ENCODE results near the gene PROSER3. TPM values are rescaled to one million over a fixed set of nuclear protein-coding genes. Genes with fewer than 3 reads are reported as not detected.

The PROSER3 gene
- total RNA-seq, 4 donors from 2014 or later, result 3.7 to 9.7 (median 8.6) TPM

- DNase-seq, result no peak
- WGBS, 2 donors, result 66 to 93% methylated on average over 4 to 13 of the region's 45 CpGs
These were observed 26.7 kb downstream of the PROSER3 start for GRCh38 chr19:35784503-35785338.

GRCh38 chr19:35785339-35785627, 27.3 kb downstream of the PROSER3 start:
- Histone ChIP-seq H3K4me3 (no peak overlapping the region), H3K9me3 (no peaks in the 10 kb centered on the region), H3K27me3 (no peaks in the 10 kb centered on the region), H3K36me3 (peaks cover 0 to 53% (median 0%) of the 10 kb centered on the region in 3 donors), H3K27ac (no peak overlapping the region), H3K4me1 (no peaks in the 10 kb centered on the region)
- DNase-seq, result no peak
- intact Hi-C loops (cut with DNase I), result no loop called here
- 89% methylated on average over 8 of the region's 10 CpGs; no CpG with 5 or more reads in 1 of the 2 donors for WGBS, 2 donors
- no peak for TF ChIP-seq POLR2A (IDR thresholded peaks at IDR 0.05)
- TF ChIP-seq CTCF (IDR thresholded peaks at IDR 0.05), result no peak

More at GRCh38 chr19:35784503-35785338, 26.7 kb downstream of the PROSER3 start:
- H3K4me1 ChIP-seq, result no peaks in the 10 kb centered on the region
- H3K36me3 ChIP-seq, result peaks cover 0 to 59% (median 0%) of the 10 kb centered on the region in 3 donors
- no peak overlapping the region for H3K4me3 ChIP-seq
- H3K27me3 ChIP-seq, result no peaks in the 10 kb centered on the region
- H3K9me3 ChIP-seq, result no peaks in the 10 kb centered on the region
- H3K27ac ChIP-seq, result no peak overlapping the region
- no peak for TF ChIP-seq POLR2A (IDR thresholded peaks at IDR 0.05)
- no peak for TF ChIP-seq CTCF (IDR thresholded peaks at IDR 0.05)
- intact Hi-C loops (cut with DNase I), result no loop called here

GRCh38 chr19:35786299-35787160, 28.6 kb downstream of the PROSER3 start:
- Histone ChIP-seq H3K4me3 (no peak overlapping the region), H3K27me3 (no peaks in the 10 kb centered on the region), H3K9me3 (no peaks in the 10 kb centered on the region), H3K4me1 (no peaks in the 10 kb centered on the region), H3K27ac (no peak overlapping the region), H3K36me3 (peaks cover 0 to 41% (median 0%) of the 10 kb centered on the region in 3 donors)
- TF ChIP-seq POLR2A (IDR thresholded peaks at IDR 0.05), result no peak
- no peak for TF ChIP-seq CTCF (IDR thresholded peaks at IDR 0.05)
- WGBS, 2 donors, result 74 to 86% methylated on average over 12 to 16 of the region's 31 CpGs
- intact Hi-C loops (cut with DNase I), result no loop called here
- no peak for DNase-seq

GRCh38 chr19:35787227-35787799, 29.3 kb downstream of the PROSER3 start:
- Histone ChIP-seq H3K9me3 (no peaks in the 10 kb centered on the region), H3K36me3 (peaks cover 0 to 33% (median 0%) of the 10 kb centered on the region in 3 donors), H3K4me3 (no peak overlapping the region), H3K4me1 (no peaks in the 10 kb centered on the region), H3K27me3 (peaks cover 0 to 4% (median 0%) of the 10 kb centered on the region in 4 donors), H3K27ac (no peak overlapping the region)
- DNase-seq, result no peak
- WGBS, 2 donors, result 100% methylated on average over 1 of the region's 15 CpGs; no CpG with 5 or more reads in 1 of the 2 donors
- TF ChIP-seq CTCF (IDR thresholded peaks at IDR 0.05), result no peak
- TF ChIP-seq POLR2A (IDR thresholded peaks at IDR 0.05), result no peak
- intact Hi-C loops (cut with DNase I), result no loop called here
